GM10266 (cell line): ENCODE data around the gene STXBP6.

Experiments
- DNase-seq: peaks from one replicate; pipeline ENCODE4 v3.0.0; 2012; ENCODE audit errors: extremely low spot score
- TF ChIP-seq, protein P1 (sequence below): IDR thresholded peaks from 2 replicates; pipeline ENCODE4 v1.5.1; 2012; ENCODE audit warnings: mild to moderate bottlenecking, low read depth; ENCODE audit not compliant: control insufficient read depth, insufficient read depth; ENCODE audit errors: missing control alignments

The STXBP6 gene

DNA sequence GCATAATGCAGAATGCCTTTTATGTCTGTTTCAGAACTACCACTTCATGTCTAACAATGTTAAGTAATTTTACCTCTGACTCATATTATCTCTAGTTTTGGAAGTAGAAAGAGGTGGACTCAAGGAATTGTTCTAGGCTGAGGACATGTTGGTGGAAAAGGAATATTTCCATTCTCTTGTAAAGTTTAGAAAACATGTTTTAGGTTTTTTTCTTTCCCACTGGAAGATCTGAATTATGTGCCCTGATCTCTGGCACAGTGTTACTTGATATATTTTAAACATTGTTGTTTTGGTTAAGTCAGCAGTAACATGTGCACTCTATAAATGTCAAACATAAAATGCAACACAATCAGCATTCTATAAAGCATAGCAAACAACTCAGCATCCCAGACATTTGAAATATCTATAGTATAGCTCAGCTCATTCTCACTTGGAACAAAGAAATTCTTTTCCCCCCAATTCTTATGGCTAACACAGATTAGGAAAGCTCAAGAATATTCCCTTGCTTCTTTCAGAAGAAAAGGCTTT is 202.3 kb downstream of the STXBP6 start:
- DNase-seq, result no peak
- TF ChIP-seq, protein P1, sequence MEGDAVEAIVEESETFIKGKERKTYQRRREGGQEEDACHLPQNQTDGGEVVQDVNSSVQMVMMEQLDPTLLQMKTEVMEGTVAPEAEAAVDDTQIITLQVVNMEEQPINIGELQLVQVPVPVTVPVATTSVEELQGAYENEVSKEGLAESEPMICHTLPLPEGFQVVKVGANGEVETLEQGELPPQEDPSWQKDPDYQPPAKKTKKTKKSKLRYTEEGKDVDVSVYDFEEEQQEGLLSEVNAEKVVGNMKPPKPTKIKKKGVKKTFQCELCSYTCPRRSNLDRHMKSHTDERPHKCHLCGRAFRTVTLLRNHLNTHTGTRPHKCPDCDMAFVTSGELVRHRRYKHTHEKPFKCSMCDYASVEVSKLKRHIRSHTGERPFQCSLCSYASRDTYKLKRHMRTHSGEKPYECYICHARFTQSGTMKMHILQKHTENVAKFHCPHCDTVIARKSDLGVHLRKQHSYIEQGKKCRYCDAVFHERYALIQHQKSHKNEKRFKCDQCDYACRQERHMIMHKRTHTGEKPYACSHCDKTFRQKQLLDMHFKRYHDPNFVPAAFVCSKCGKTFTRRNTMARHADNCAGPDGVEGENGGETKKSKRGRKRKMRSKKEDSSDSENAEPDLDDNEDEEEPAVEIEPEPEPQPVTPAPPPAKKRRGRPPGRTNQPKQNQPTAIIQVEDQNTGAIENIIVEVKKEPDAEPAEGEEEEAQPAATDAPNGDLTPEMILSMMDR, result no peak

DNA sequence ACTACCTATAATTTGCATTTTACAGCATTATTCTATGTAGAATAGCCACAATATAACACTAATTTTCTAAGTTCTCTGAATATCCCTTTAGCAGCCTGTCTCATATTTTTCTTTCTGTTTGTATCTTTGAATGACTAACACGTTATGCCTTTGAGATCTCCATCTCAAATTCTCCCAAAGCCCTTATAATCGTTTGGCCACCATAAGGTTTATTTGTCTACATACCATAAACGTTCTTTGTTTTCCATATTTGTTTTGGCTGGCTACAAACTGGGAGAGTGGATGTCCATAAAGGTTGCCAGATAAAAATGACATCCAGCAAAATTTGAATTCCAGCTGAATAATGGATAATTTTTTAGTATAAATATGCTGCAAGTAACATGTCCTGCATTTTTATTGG is 203.7 kb downstream of the STXBP6 start:
- no peak for DNase-seq
- TF ChIP-seq, protein P1, result no peak

GRCh38 chr14:24845851-24846250 is 204.1 kb downstream of the STXBP6 start:
- TF ChIP-seq, protein P1, result no peak
- DNase-seq, result no peak

GRCh38 chr14:24844011-24844410 is 205.9 kb downstream of the STXBP6 start:
- DNase-seq, result no peak
- TF ChIP-seq, protein P1, result no peak

- TF ChIP-seq, protein P1, result no peak
- peak; percentile 3 for DNase-seq
Observed at GRCh38 chr14:24843494-24843893, 206.5 kb downstream of the STXBP6 start.

GRCh38 chr14:24840204-24840893 is 209.6 kb downstream of the STXBP6 start:
- TF ChIP-seq, protein P1, result no peak
- DNase-seq, result no peak

DNA sequence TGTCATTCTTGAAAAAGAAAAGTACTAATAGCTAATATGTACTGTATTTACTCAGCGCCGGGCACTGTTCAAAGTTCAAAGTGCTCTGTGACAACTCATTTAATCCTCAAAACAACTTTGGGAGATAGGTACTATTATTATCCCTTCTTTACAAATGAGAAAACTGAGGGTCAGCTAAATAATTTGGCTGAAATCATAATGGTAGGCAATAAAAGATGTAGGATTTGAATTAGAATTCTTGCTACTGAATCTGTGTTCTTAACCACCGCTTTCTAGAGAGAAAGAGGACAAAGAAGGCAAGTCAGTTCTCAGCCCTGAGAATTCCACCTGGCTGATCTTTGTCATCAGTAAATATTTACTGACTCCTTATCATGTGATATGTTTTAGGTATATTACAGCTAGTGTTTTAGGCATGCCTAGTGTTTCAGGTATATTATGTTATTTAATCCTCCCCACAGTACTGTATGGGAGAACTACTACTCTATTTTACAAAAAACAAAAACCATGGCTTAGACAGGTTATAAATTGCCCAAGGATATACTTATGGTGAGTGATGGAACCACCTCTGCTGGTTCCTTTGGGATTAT is 210.2 kb downstream of the STXBP6 start:
- DNase-seq, result no peak
- TF ChIP-seq, protein P1, result no peak
